GM19025 (cell line): Measurements from ENCODE around the gene FAM234A.
"Not testable (repeated sequence)": the region's sequence is repeated elsewhere in the genome, so short reads cannot be mapped to it uniquely, and the experiment has no call there.

Experiments used
- ATAC-seq: cut with Tn5 transposase; IDR thresholded peaks from one replicate; pipeline ENCODE4 v1.9.1; 2021; ENCODE audit warnings: mild to moderate bottlenecking, low read depth, moderate library complexity; ENCODE audit not compliant: unreplicated experiment

The FAM234A gene

DNA sequence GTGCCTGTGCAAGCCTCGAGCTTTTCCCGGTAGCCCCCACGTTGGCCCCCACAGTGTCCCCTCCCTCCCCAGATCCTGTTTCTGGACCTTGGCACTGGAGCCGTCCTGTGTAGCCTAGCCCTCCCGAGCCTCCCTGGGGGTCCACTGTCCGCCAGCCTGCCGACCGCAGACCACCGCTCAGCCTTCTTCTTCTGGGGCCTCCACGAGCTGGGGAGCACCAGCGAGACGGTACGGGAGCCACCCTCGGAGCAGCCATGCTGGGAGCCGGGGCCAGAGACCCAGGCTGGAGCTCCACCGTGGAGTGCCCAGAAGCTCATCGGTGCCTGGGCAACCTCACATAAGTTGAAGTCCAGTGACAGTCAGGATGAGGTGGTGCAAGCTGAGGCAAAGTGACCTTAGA, 29.3 kb downstream of the FAM234A start:
- no peak for ATAC-seq

DNA sequence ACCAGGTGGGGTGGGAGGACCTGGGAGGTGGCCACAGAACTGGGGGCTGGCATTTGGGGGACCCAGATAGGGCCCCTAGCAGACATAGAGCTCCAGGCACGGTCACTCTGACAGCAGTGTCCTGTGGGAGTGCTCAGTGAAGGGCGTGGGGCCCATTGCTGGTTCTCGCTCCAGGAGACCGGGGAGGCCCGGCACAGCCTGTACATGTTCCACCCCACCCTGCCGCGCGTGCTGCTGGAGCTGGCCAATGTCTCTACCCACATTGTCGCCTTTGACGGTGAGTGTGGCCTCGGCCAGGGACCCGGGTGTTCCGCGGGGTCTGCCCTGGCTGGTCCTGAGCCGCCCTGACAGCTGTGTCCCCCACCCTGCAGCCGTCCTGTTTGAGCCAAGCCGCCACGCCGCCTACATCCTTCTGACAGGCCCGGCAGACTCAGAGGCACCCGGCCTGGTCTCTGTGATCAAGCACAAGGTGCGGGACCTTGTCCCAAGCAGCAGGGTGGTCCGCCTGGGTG, 29.9 kb downstream of the FAM234A start:
- ATAC-seq = no peak

DNA sequence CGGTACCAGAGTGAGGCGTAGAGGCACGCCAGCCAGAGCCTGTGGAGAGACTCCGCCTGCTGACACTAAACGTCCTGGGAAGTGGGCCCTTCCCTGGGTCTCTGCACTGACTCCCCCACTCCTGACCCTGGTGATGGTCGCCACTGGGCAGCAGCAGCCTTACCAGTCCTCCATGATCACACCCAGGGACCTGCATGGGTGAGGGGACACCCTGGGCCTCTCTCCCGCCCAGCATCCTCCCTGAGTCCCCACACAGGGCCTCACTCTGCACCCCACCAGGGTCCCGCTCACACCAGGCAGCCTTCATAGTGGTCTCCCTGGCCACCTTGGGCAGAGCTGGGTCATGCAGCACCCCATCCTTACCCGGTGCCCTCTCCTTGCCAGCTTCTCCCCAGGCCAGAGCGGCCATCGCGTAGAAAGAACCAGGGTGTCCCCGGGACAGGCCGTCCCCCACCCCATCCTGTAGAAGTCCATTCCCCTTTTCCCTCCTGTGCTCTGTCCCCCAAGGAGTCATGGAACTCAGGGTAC, 30.4 kb downstream of the FAM234A start:
- ATAC-seq = no peak

DNA sequence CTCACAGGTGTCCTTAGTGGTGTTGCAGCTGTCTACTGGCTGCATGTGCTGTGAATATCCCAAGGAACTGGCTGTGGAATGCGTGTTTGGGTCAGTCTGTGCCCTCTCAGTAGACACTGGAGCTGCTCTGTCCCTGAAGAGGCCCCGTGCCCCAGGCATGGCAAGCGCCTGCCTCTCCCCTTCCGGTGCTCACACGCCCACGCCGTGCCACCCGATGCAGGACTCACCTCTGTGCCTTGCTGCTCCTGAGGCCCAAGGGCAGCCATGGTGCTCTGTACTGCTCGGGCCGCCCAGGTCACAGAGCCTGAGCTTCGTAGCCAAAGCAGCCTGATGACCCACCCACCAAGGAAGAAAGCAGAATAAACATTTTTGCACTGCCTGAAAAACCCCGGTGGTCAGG, 31.1 kb downstream of the FAM234A start:
- ATAC-seq = no peak

DNA sequence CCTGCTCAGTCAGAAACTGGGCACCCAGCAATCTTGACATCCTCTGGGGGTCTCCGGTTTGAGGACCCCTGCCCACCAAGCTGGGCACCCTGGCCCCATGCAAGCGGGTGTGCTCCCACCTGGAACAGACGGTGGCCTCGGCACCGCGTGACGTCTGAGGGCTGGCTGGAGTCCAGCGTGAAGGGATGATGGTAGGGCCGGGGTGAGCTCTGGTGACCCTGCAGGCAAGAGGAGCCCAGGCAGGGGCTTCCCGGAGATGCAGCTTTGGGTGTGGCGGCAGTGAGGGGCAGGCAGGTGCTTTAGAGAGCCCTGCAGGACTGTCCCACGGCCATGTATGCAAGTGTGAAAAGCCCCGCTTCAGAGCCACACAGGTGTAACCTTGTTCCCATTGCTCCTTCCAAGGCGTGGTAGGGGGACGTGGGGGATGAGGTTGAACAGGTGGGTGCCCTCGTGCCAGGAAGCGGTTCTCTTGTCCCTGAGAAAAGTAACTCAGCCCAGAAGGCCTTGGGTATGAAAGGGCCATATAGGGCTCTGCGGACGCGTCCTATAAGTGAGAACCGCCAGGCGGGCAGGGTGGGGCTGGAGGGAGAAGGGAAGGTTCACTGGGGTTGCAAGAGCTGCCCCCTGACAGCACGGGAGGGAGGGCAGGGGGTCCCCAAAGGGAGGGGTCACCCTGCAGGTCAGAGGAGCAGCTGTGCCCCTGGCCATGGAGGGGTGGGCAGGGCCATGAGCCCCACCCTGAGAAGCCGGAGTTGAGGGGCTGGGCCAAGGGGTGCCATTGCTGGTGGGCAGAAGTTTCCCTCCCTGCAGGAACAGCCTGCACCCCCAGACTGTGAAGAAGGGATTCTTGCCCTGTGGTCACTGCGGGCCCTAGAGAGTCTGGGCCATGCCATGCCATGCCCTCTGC, 31.9 kb downstream of the FAM234A start:
- no peak for ATAC-seq

DNA sequence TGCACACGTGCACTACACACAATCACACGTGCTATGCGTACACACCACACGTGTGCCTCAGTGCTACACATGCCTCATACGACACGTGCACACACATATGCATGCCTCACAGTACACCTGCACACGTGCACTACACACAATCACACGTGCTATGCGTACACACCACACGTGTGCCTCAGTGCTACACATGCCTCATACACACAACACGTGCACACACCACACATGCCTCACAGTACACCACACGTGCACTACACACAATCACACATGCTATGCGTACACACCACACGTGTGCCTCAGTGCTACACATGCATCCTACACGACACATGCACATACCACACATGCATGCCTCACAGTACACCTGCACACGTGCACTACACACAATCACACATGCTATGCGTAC, 32.9 kb downstream of the FAM234A start:
- ATAC-seq = not testable (repeated sequence)

DNA sequence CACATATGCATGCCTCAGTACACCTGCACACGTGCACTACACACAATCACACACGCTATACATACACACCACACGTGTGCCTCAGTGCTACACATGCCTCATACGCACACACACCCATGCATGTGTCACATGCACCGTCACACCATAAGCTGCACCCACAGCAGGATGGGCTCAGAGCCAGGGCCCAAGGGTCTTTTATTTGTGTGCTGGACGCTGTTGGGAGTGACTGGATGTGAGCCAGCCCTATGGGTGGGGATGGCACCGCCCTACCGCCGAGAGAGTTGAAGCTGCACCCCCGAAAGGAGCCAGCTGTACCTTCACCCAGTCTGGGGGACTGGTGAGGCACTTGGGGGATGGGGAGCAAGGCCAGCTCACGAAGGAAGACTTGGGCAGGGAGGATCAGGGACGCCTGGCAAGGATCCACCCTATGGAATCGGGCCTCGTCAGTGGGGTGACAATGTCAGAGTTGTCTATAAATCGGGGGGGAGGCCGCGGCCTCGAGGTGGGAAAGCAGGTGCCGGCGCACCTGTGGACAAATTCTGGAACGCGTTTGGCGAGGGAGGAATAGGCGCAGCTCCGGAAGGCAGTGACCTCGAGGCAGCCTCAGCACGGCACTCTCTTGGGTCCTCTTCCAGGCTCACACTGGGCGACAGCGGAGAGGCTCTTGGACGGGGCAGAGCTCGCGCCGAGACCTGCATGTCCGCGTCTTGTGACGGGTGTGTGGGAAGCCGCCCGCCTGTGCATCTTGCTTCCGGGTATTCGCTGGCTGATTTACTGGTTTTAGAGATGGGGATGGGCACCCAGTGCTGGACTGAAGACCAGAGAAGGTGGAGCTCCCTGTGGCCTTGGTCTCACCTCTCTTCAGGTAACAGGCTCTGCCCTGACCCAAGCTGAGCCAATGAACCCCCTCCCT, 33.8 kb downstream of the FAM234A start:
- no peak for ATAC-seq

DNA sequence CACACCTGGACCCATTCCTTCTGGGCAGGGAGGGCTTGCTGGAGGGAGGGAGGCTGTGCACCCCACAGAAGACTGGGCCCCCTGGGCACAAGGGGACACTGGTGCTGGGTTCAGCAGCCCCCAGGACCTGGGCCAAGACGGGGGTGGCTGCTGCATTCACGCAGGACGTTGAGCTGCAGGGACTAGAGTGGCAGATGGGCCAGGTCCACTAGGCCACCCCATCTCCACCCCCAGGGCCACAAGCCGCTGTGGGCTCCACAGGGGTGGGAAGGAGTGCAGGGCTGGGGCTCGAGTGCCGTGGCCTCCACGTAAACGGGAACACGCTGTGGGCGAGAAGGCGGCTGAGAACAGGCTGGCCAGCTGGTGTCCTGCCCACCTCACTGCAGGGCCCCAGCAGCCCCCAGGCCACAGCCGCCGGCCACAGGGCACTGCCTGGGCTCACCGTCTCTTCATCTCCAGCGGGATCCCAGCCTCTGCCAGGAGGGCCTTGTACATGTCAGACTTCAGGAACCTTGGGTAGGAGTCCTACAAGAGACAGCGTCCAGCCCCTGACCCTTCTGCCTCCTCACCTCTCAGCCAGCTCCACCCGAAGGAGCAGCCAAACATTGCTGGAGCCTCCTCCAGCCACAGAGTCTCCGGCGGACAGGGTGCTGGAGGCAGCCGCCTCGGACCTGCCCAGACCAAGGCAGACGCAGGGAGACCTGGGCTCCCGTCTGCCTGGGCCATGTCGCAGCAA, 34.6 kb downstream of the FAM234A start:
- no peak for ATAC-seq

DNA sequence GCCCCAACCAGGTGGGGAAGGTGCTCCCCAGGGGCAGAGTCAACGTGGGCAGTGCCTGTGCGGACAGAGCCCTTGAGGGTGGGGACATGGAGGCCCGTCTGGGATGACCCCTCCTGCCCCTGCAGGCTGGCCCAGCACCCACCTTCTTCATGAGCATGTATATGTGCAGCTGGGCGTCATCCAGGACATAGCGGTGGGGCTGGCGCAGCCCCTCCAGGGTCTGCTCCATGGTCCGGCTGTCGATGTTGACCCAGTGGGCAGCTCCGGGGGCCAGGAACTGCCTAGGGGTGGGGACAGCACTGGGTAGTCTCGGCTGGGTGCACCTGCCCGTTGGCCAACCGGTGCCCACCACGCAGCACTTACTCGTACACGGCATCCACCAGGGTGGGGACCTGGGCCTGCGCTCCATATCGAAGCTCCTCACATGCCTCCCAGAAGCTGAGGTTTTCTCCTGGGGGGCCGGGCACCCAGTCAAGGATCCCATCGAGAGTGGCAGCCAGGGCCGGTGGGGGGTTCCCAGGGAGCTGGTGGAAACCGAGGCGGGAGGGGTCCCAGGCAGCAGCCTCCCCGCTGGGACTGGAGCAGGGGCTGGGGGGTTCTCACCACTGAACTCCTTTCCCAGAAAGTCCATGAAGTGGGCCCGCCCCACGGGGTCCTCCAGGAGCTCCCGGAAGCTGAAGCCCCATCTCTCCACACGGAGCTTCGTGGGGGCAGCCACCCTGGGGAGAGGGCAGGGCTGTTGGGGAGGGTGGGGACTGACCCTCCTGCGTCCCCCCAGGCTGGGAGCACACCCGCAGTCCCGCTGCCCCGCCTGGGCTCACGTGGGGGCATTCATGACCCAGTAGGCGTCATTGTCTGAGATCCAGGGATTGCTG, 36.0 kb downstream of the FAM234A start:
- no peak for ATAC-seq

DNA sequence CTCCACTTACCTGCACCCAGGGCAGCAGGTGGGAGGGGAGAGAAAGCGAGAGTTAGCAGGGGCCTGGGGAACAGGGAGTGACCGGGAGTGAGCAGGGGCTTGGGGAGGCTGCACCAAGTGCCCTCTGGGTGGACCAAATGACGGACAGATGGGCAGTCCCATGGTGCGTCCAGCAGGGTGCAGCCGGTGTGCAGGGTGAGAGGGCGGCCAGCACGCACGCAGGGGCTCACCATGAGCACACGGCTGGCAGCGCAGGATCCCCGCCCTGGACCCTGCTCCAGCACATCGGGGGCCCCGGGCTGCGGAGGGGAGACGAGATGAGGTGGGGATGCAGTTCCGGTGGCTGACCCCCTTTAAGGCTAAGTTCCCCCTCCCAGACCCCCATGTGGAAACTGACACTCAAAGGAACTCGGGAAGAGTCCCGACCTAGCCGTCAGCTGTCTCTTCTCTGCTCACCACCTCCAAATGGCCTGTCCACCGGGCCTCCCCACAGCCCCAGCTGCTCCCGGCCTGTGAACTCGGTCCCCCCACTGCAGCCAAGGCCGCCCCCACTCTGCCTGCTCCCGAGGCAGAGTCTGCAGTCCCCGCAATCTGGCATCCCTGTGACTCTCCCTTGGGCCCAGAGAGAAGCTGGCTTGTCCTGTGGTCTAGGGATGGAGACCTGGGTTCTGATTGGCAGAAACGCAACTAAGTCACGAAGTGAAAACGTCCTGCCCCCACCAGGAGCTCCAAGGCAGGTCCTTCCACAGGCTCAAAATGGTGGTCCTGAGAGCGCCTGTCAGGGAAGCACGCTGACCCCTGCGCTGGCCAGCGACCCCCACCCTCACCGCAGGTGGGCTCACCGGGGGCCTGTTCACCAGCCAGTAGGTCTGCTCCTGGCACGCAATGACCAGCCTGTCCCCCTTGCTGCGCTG, 38.3 kb downstream of the FAM234A start:
- no peak for ATAC-seq

DNA sequence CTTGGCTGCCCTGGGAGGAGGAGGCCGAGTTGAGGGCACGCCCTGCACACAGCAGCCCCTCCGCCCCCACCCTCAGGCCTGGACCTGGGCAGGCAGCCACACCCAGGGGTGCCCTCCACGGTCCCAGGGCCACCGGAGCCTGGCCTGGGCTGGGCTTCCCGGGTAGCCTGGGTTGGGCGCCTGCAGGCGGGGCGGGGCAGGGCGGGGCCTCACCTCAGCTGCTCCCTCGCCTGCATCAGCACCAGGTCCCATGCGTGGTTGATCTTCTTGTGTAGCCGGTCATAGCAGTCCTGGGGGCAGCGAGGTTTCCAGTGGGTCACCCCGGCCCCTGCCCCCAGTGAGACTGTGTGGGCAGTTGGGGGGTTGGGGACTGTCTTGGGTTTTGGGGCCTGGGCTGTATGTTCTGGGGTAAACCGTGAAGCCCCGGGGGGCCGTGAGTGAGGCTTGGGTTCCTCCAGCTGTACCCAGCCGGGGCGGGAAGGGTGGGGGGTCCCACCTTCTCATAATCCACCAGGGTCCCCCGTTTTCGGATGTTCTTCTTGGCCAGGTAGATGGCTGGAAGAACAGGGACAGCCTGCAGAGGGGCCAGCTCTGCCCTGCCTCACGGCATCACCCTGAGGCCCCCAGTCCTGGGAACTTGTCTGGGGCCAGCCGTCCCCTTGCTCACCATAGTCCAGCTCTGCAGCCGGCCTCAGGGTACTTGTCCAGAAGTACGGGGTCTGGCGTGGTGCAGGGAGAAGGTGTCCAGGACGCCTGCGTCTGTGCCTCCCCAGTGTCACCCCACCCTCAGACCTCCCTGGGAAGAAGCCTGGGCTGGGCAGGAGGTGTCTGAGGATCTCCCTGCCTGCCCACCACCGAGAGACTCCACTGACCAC, 39.2 kb downstream of the FAM234A start:
- ATAC-seq = no peak

DNA sequence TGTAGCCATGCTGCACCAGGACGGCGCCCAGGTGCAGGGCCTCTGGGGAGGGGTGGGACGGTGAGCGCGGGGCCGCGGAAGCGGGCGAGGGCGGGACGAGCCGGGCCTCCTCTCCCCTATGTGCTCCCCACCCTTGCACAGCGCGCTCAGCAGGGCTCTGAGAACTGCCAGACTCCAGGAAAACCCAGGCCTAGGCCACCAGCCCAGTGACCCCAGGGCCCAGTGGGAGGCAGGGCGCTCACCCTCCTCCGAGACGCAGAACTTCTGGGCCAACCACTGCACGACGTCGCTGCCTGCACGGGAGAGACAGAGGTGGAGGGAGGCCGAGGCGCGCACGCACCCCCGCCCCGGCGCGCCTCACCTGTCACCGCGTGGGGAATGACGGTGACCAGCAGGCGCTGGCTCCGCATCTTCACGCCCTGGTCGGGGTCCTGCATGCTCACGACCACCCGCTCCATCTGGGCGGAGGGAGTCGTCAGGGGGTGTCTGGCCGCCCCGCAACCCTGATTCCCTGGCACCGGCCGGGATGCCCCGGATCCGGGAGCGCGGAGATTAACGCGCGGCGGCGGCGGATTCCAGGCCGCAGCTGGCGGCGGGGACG, 40.5 kb downstream of the FAM234A start:
- ATAC-seq = no peak

DNA sequence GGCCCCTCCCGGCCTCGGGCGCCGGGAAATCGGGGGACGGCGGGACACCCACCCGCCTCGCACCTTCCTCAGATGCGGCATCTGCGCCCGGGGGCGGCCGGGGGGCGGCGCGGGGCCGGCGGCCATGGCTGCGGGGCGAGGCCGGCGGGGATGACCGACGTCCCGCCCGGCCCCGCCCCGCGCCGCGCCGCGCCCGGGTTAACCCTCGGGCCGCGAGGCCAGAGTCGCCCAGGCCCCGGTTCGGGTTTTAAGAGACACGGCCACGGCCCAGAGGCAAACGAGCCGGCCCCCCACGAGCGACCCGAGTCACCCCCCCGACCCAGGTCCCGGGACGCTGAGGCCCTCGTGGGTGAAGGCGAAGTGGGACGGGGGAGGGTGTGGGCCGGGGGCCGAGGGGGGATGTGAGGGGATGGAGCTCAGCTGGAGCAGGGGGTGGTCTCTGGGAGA, 41.2 kb downstream of the FAM234A start, which contains the start of gene RGS11:
TSS of gene RGS11 (minus strand) at position 159 of the 447 bp plus-strand sequence. CDS start at position 126, 33 bp downstream.
- ATAC-seq = no peak

DNA sequence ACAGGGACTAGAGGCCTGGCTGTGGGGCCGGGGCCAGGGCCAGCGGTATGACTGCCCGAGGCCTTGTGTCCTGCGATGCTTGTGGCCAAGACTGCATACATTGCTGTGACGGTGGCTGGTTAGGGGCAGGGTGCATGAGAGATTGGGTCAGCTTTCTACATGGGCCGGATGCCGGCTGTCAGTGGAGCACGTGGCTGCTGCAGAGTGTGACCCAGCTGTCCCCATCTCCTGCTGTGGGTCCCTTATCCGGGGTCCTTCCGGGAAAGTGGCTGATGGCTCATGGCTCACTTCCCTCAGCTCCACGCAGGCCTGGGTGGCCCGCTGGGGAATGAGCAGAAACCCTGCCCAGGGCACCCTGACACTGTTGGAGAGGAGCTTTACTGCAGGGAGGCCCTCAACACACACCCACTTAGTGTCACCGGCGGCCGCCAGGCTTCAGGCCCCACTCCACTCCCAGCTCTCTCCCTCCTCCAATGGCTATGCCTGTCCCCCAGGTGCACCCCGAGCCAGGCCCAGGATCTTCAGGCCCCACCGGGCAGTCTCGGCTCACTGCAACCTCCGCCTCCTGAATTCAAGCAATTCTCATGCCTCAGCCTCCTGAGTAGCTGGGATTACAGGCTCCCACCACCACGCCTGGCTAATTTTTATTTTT, 41.9 kb downstream of the FAM234A start:
- ATAC-seq = no peak

DNA sequence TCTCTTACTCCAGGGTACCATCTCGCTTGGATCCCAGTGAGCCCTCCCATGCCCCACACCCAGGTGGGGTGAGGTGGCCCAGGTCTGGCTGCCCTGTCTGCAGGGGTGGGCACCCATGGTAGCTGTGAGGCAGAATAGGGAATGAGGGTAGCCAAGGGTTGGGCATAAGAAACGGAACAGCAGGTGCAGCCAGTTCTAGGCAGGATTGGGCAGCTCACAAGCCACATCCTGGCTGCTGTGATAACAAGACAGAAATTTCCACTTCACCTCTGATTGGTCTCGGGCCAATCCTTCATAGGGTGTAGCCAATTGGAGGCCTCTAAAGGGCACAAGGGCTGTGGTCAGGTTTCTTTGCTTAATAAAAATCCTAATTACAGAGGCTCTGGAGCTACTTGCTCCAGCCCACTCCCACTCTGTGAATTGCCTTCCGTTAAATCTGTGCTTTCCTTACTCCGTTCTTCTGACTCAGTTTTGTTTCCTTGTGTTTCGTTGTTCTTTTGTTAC, 44.3 kb downstream of the FAM234A start:
- ATAC-seq = no peak

DNA sequence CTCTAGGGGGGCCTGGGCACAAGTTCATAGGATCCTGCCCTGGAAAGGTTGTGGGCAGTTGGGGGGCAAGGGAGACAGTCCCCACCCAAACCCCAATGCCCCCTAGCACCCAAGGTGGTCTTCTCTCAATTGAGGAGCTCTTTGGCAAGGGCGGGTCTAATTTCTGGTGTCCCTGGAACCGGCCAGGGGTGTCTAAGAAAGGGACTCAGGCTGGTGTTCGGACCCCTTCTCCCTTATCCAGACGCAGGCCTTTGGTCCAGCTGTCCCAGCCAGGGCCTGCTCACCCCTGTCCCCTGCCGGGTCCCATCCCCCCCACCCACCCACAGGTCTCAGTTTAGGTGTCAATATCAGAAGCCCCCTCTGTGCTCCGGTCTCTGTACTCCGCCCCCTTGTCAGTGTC, 44.9 kb downstream of the FAM234A start:
- no peak for ATAC-seq
